Measurements from ENCODE around the gene FAAP20.

DNA sequence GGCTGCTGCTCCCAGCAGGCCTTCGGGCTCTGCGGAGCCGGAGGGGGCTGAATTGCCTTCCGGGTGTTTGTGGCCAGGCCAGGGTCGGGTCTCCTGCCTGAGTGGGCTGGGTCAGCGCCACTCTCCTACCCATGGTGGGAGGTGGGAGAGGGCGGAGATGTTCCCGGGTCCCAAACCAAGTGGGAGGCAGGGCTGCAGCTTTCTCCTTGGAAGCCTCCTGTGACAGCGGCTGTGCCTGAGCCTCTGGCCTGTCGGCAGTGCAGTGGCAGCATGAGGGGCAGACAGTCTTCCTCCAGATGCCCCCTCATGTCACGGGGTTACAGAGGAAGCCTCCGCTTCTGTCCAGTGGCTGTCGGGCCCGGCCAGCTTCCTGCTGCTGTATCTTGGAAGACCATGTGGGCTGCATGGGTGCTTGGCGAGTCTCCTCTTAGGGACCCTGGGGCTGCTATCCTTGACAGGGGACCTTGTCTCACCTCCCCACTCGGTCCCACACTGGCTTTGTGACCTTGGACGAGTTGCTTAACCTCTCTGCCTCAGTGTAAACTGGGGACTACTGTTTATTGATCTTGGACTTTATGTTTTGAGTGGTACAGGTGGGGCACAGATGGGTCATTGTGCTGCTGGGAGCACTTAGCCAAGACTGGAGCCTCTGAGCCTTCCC, 37.8 kb upstream of the FAAP20 start:
- TF ChIP-seq BHLHE40 (IDR thresholded peaks at IDR 0.05; ENCODE audit: low read length) (no peak), ZNF639 (CRISPR knock-in tag; conservative IDR thresholded peaks at IDR 0.05 in 1 of 2, IDR thresholded peaks at IDR 0.05 in 1 of 2) (no peak), ZSCAN32 (CRISPR knock-in tag; IDR thresholded peaks at IDR 0.05) (no peak), ZNF384 (IDR thresholded peaks at IDR 0.05; ENCODE audit: low read depth, low read length) (no peak), FOXK2 (conservative IDR thresholded peaks at IDR 0.05 in 1 of 2, IDR thresholded peaks at IDR 0.05 in 1 of 2; ENCODE audit: low read depth in 2 of 2) (no peak), CTCF (IDR thresholded peaks at IDR 0.05 in 2 of 3, conservative IDR thresholded peaks at IDR 0.05 in 1 of 3; ENCODE audit: insufficient read depth in 2 of 3, low read depth in 1 of 3, low read length in 3 of 3) (no peak)
